Stimulated activated naive CD8-positive, alpha-beta T cell treated with anti-CD3 and anti-CD28 coated beads, Interleukin-15, Interleukin-2, amounts not matched to agents 100 ng/mL and 50 ng/mL, for 24 hours (primary cell): ENCODE measurements around the gene DCHS2.
A peak's percentile ranks its signal among the peaks of the same experiment; 100 is the strongest.

Experiments used
- H3K27ac Mint-ChIP-seq: one replicate; pipeline ENCODE4 v1.8.0; 2021; ENCODE audit warnings: mild to moderate bottlenecking, mixed read lengths
- H3K27me3 Mint-ChIP-seq: one replicate; pipeline ENCODE4 v1.8.0; 2021; ENCODE audit warnings: mixed read lengths
- H3K36me3 Mint-ChIP-seq: one replicate; pipeline ENCODE4 v1.8.0; 2021; ENCODE audit warnings: low read depth, mixed read lengths
- H3K4me1 Mint-ChIP-seq: one replicate; pipeline ENCODE4 v1.8.0; 2021; ENCODE audit warnings: low read depth, mixed read lengths
- H3K4me3 Mint-ChIP-seq: one replicate; pipeline ENCODE4 v1.8.0; 2021; ENCODE audit warnings: mild to moderate bottlenecking, mixed read lengths
- H3K9me3 Mint-ChIP-seq: one replicate; pipeline ENCODE4 v1.8.0; 2021; ENCODE audit warnings: mixed read lengths

Gene DCHS2

DNA sequence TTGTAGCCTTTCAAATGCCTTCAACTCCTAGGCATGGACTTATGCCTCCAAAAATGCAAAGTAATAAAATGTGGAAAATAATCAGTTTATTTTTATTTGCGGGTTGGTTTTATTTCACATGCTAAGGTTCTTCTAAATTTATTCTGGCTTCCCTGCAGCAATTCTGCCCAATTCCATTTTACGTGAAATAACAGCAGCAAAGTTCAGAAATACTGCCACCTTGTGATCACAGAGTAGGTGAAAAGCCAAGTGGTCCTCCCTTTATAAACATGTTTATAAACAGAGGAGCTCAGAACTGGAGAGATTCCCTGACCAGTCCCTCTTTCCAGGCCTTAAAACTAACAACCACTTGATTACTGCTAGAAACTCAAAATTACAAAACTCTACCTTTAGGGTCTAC lies 14.7 kb upstream of the DCHS2 start:
- no peaks in the 10 kb centered on the region for H3K4me1 Mint-ChIP-seq
- no peaks in the 10 kb centered on the region for H3K9me3 Mint-ChIP-seq
- no peak overlapping the region for H3K27ac Mint-ChIP-seq
- H3K27me3 Mint-ChIP-seq: peaks cover 49% of the 10 kb centered on the region
- H3K36me3 Mint-ChIP-seq: no peaks in the 10 kb centered on the region
- H3K4me3 Mint-ChIP-seq: no peak overlapping the region

- no peak overlapping the region for H3K4me3 Mint-ChIP-seq
- H3K4me1 Mint-ChIP-seq: no peaks in the 10 kb centered on the region
- H3K27ac Mint-ChIP-seq: no peak overlapping the region
- no peaks in the 10 kb centered on the region for H3K9me3 Mint-ChIP-seq
- no peaks in the 10 kb centered on the region for H3K36me3 Mint-ChIP-seq
- H3K27me3 Mint-ChIP-seq: peaks cover 66% of the 10 kb centered on the region
These were observed 12.0 kb upstream of the DCHS2 start for GRCh38 chr4:154503598-154503997.

DNA sequence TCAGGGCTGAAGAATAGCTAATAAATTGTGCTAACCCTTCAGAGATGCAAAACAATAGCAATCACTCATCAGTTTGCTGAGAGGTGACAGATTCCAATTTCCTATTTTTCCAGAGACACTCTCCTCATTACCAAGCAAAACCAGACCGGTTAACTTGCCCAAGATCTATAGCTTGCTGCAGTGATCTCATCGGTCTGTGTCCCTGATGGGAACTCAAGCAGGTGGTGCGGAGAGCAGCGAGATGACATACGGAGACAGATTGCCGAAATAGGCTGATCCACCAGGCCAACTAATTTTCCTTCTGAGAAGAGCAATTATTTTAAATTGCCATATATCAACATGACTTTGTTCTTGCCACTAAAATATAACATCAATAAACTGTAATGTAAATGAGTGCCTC lies 10.5 kb upstream of the DCHS2 start:
- no peaks in the 10 kb centered on the region for H3K36me3 Mint-ChIP-seq
- H3K27ac Mint-ChIP-seq: no peak overlapping the region
- peaks cover 67% of the 10 kb centered on the region for H3K27me3 Mint-ChIP-seq
- H3K4me3 Mint-ChIP-seq: no peak overlapping the region
- H3K9me3 Mint-ChIP-seq: no peaks in the 10 kb centered on the region
- H3K4me1 Mint-ChIP-seq: no peaks in the 10 kb centered on the region

- Mint-ChIP-seq H3K36me3 (no peaks in the 10 kb centered on the region), H3K9me3 (no peaks in the 10 kb centered on the region), H3K27me3 (peaks cover 65% of the 10 kb centered on the region), H3K4me1 (no peaks in the 10 kb centered on the region), H3K27ac (no peak overlapping the region), H3K4me3 (no peak overlapping the region)
These were observed 6.3 kb upstream of the DCHS2 start for GRCh38 chr4:154497889-154498288.

DNA sequence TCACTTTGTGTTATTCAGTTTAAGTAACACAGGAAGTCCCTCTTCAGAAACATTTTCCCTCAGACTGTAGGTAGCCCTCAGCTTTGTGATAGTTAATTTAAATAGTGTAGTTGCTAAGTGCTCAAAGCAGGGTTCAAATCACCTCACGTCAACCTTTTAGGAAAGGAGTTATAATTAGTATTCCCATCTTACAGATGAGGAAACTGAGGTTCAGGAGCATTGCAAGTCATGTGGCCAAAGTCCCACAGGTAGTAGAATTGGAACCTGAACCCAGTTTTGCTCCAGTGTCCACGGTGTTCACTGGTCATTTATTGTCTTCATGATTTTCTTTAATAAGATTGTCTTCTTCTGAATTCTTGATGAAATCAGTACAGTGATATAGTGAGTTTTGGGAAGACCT lies 4.3 kb upstream of the DCHS2 start:
- H3K36me3 Mint-ChIP-seq: no peaks in the 10 kb centered on the region
- H3K27me3 Mint-ChIP-seq: peaks cover 71% of the 10 kb centered on the region

DNA sequence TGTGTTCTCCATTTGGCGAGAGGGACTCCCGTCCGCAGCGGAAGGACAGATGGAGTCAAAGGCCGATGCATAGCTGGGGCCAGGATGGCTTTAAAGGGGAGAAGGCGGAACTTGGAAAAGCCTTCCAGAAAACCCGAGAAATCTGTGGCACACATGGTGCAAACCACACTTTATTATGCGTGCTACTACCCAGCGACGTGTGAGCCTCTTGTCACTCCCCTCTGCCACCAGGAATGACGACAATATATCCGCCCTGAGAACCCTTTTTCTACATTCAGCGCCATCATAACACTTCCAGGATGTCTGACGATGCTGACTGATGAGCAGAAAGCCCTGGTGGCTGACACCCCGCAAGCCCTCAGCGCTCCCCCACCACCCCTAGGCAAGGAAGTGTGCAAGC lies 689 bp upstream of the DCHS2 start:
- Mint-ChIP-seq H3K4me3 (peak overlapping the region; percentile 67), H3K27ac (no peak overlapping the region), H3K9me3 (no peaks in the 10 kb centered on the region), H3K4me1 (peaks cover 20% of the 10 kb centered on the region), H3K36me3 (no peaks in the 10 kb centered on the region), H3K27me3 (peaks cover 75% of the 10 kb centered on the region)

More for the DNA sequence above, 4.3 kb upstream of the DCHS2 start:
- Mint-ChIP-seq H3K4me3 (no peak overlapping the region), H3K27ac (no peak overlapping the region), H3K4me1 (peaks cover 15% of the 10 kb centered on the region), H3K9me3 (no peaks in the 10 kb centered on the region)

- H3K4me3 Mint-ChIP-seq: peak overlapping the region; percentile 67
- H3K9me3 Mint-ChIP-seq: no peaks in the 10 kb centered on the region
- peaks cover 20% of the 10 kb centered on the region for H3K4me1 Mint-ChIP-seq
- H3K27me3 Mint-ChIP-seq: peaks cover 59% of the 10 kb centered on the region
- no peaks in the 10 kb centered on the region for H3K36me3 Mint-ChIP-seq
- H3K27ac Mint-ChIP-seq: no peak overlapping the region
These were observed 837 bp downstream of the DCHS2 start for GRCh38 chr4:154490583-154491340.

GRCh38 chr4:154490234-154490582 lies 1.4 kb downstream of the DCHS2 start:
- Mint-ChIP-seq H3K27me3 (peaks cover 56% of the 10 kb centered on the region), H3K4me3 (peak overlapping the region; percentile 54), H3K9me3 (no peaks in the 10 kb centered on the region), H3K27ac (no peak overlapping the region), H3K36me3 (no peaks in the 10 kb centered on the region), H3K4me1 (peaks cover 20% of the 10 kb centered on the region)

DNA sequence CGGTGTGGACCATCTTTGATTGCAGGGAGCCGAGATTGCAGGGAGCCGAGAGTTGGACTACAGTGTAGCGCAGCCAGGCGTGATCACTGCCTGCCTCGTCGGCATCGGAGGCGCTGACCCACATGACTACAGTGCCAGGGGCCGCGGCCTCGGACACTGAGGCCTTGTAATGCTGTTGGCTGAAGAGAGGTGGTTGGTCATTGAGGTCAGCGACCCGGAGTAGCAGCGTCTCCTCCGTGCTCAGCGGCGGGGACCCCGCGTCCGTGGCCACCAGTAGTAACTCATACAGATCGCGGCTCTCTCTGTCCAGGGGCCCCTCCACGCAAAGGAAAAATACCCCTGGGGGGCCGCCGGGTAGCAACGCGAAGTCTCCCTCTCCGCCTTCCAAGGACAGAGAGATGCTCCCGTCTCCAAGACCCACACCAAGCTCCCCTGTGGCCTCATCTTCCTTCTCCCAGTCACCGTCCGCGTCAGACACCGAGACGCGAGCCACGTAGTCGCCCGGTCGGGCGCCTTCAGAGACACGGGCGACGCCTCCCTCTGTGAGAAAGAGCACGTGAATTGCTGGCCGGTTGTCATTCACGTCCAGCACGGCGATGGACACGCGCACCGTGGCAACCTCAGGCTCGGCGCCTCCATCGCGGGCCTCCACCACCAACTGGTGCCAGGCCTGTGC lies 1.9 kb downstream of the DCHS2 start:
- Mint-ChIP-seq H3K27me3 (peaks cover 54% of the 10 kb centered on the region), H3K36me3 (no peaks in the 10 kb centered on the region), H3K9me3 (no peaks in the 10 kb centered on the region), H3K4me3 (no peak overlapping the region), H3K4me1 (peaks cover 20% of the 10 kb centered on the region), H3K27ac (no peak overlapping the region)

DNA sequence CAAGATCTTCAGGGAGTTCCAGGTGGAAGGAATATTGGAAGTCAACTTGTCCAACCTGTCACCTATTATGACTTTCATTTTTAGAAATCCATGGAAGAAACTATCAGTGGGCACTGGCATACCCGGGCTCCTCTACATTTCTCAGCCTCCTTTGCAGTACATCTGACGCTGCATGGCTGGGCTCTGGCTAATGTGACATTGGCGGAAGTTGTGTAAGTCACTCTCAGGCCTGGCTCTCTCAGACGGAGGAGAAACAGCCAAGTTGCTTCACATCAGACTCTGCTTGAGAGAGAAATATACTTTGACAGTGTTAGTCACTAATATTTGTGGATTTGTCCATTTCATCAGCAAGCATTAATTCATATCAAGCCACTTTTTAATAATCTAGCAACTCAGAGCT lies 4.5 kb downstream of the DCHS2 start:
- peaks cover 36% of the 10 kb centered on the region for H3K27me3 Mint-ChIP-seq
- H3K4me1 Mint-ChIP-seq: peaks cover 17% of the 10 kb centered on the region

DNA sequence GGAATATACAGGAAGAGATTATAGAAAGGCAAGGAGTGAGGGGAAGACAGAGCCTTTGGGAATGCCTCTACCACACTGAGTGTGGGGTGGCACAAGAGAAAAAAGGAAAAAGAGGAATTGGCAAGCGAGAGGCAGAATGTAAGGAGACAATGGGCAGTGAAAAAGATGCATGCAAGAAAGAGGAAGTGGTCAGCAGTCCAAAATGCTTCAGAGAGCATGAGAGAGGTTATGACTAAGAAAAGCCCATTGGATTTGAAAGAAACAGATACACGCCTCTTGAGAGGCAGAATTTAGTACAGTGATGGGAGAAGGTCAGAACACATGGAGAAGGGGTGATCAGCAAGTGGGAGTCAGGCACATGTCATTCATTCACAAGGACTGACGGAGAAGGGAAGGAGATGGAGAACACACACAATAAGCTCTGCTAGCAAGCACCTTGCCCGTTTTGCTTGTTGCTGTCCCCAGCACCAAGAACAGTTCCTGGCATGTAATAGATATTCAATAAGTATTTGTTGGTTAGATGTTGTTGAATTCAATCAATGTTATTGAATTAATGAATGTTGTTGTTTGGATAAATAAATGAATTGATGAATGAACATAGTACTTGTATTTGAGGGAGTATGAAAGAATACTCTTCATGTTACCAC lies 6.3 kb downstream of the DCHS2 start:
- H3K9me3 Mint-ChIP-seq: no peaks in the 10 kb centered on the region
- no peaks in the 10 kb centered on the region for H3K4me1 Mint-ChIP-seq
- peaks cover 20% of the 10 kb centered on the region for H3K27me3 Mint-ChIP-seq
- no peaks in the 10 kb centered on the region for H3K36me3 Mint-ChIP-seq
- H3K4me3 Mint-ChIP-seq: no peak overlapping the region
- no peak overlapping the region for H3K27ac Mint-ChIP-seq

More for the DNA sequence above, 4.5 kb downstream of the DCHS2 start:
- H3K9me3 Mint-ChIP-seq: no peaks in the 10 kb centered on the region
- no peak overlapping the region for H3K4me3 Mint-ChIP-seq
- H3K27ac Mint-ChIP-seq: no peak overlapping the region
- H3K36me3 Mint-ChIP-seq: no peaks in the 10 kb centered on the region

DNA sequence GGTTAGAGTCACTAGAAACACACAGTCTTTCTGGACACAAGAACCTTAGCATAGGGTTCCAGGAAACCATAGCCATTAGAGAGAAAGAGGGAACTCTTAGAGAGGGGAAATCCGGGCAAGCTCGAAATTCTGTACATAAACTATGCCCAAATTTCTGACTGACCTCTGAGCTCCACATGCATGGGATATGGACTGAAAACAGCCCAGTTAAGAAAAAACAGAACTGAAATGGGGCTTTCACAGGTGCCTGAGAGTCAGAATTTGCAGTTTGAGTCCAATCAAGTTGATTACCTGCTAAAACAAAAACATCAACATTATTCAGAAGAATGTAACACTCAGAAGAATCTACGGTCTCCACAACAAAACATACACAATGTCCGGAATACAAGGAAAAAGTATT lies 13.1 kb downstream of the DCHS2 start:
- no peak overlapping the region for H3K27ac Mint-ChIP-seq
- no peaks in the 10 kb centered on the region for H3K4me1 Mint-ChIP-seq

GRCh38 chr4:154478128-154478527 lies 13.5 kb downstream of the DCHS2 start:
- Mint-ChIP-seq H3K27me3 (peaks cover 41% of the 10 kb centered on the region), H3K9me3 (no peaks in the 10 kb centered on the region), H3K4me3 (no peak overlapping the region), H3K4me1 (no peaks in the 10 kb centered on the region), H3K27ac (no peak overlapping the region), H3K36me3 (no peaks in the 10 kb centered on the region)

More for the DNA sequence above, 13.1 kb downstream of the DCHS2 start:
- Mint-ChIP-seq H3K36me3 (no peaks in the 10 kb centered on the region), H3K27me3 (peaks cover 37% of the 10 kb centered on the region), H3K4me3 (no peak overlapping the region), H3K9me3 (no peaks in the 10 kb centered on the region)

DNA sequence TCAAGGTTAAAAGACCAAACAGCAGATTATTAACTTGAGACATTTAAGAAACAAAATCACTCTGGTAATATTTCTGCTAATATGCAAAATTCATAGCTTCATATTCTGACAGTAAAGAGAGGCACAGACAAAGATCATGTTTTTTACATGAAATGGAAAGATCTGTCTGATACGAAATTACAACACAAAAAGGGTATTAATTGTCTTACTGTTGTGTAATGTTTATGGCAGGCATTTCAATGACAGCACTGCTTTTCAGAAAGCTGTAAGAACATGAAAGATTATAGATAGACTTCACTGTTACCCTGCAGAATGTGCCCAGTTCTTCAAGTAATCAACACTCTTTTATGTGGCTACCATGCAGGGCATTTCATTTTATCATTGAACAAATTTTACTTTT lies 15.4 kb downstream of the DCHS2 start:
- H3K4me1 Mint-ChIP-seq: no peaks in the 10 kb centered on the region
- no peaks in the 10 kb centered on the region for H3K36me3 Mint-ChIP-seq
- no peaks in the 10 kb centered on the region for H3K9me3 Mint-ChIP-seq
- peaks cover 52% of the 10 kb centered on the region for H3K27me3 Mint-ChIP-seq
- no peak overlapping the region for H3K4me3 Mint-ChIP-seq
- H3K27ac Mint-ChIP-seq: no peak overlapping the region

GRCh38 chr4:154475820-154476219 lies 15.8 kb downstream of the DCHS2 start:
- no peak overlapping the region for H3K27ac Mint-ChIP-seq
- peaks cover 56% of the 10 kb centered on the region for H3K27me3 Mint-ChIP-seq

More at GRCh38 chr4:154475820-154476219, 15.8 kb downstream of the DCHS2 start:
- H3K4me1 Mint-ChIP-seq: no peaks in the 10 kb centered on the region
- no peak overlapping the region for H3K4me3 Mint-ChIP-seq
- H3K36me3 Mint-ChIP-seq: no peaks in the 10 kb centered on the region
- no peaks in the 10 kb centered on the region for H3K9me3 Mint-ChIP-seq
